Muscle layer of colon (tissue), 2 donors: ENCODE data around the gene GABRG3.

Source experiments
- H3K27ac ChIP-seq: one replicate; pipeline ENCODE4 v1.7.0; 2013; ENCODE audit warnings: low read depth, mild to moderate bottlenecking, low read length, moderate library complexity
- H3K27me3 ChIP-seq, 2 donors: one replicate each; pipeline ENCODE4 v1.7.0; 2013; ENCODE audit warnings: low read length in 2 of 2, mild to moderate bottlenecking in 2 of 2; ENCODE audit not compliant: insufficient read depth in 2 of 2, control insufficient read depth in 1 of 2
- H3K36me3 ChIP-seq: one replicate; pipeline ENCODE4 v1.7.0; 2013; ENCODE audit warnings: mild to moderate bottlenecking, low read length; ENCODE audit not compliant: insufficient read depth
- H3K4me1 ChIP-seq: one replicate; pipeline ENCODE4 v1.7.0; 2013; ENCODE audit warnings: mild to moderate bottlenecking, low read length; ENCODE audit not compliant: insufficient read depth
- H3K4me3 ChIP-seq, 2 donors: one replicate each; pipeline ENCODE4 v1.7.0; 2013; ENCODE audit warnings: low read length in 2 of 2, low read depth in 1 of 2, mild to moderate bottlenecking in 1 of 2, moderate library complexity in 1 of 2
- H3K9ac ChIP-seq: one replicate; pipeline ENCODE4 v1.7.0; 2013; ENCODE audit warnings: low read length
- H3K9me3 ChIP-seq: one replicate; pipeline ENCODE4 v1.7.0; 2013; ENCODE audit warnings: mild to moderate bottlenecking, low read length
- donor health status: abdominal sarcoma.
- donor health status: Adenocarcinoma of cecum.

Gene GABRG3

DNA sequence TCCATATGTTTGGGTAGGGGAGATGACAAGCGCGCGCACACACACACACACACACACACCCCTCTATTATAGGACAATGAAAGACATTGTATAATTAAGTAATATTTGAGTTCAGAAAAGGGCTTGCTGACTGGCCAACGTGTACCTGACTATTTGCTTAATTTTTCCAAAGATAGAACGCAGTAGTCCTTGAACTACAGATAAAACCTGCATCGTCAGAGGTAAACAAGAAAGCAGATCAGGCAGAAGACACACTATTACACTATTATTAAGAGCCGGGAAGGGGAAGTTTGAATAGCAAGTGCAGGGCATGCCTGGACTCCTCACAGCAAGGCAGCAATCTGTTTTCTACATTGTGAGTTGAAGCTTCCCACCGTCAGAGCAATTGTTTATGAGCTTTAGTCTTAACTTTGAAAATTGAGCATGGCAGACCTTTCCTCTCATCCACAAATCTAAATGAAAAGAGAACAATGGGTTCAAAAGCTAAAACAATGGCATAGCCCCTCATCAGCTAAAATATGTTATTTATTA lies 427.7 kb downstream of the GABRG3 start:
- Histone ChIP-seq H3K9me3 (no peaks in the 10 kb centered on the region), H3K27me3 (no peaks in the 10 kb centered on the region), H3K4me1 (no peaks in the 10 kb centered on the region), H3K4me3 (no peak overlapping the region), H3K36me3 (no peaks in the 10 kb centered on the region), H3K9ac (no peak overlapping the region), H3K27ac (no peak overlapping the region)

GRCh38 chr15:27399241-27399640 lies 428.3 kb downstream of the GABRG3 start:
- no peak overlapping the region for H3K9ac ChIP-seq
- H3K4me3 ChIP-seq: no peak overlapping the region
- no peak overlapping the region for H3K27ac ChIP-seq
- H3K27me3 ChIP-seq: no peaks in the 10 kb centered on the region
- H3K9me3 ChIP-seq: no peaks in the 10 kb centered on the region
- no peaks in the 10 kb centered on the region for H3K36me3 ChIP-seq
- no peaks in the 10 kb centered on the region for H3K4me1 ChIP-seq

- Histone ChIP-seq H3K9me3 (no peaks in the 10 kb centered on the region), H3K27me3 (no peaks in the 10 kb centered on the region), H3K4me3 (no peak overlapping the region), H3K36me3 (no peaks in the 10 kb centered on the region), H3K4me1 (no peaks in the 10 kb centered on the region), H3K27ac (no peak overlapping the region), H3K9ac (no peak overlapping the region)
These were observed 430.5 kb downstream of the GABRG3 start for GRCh38 chr15:27401471-27401870.

DNA sequence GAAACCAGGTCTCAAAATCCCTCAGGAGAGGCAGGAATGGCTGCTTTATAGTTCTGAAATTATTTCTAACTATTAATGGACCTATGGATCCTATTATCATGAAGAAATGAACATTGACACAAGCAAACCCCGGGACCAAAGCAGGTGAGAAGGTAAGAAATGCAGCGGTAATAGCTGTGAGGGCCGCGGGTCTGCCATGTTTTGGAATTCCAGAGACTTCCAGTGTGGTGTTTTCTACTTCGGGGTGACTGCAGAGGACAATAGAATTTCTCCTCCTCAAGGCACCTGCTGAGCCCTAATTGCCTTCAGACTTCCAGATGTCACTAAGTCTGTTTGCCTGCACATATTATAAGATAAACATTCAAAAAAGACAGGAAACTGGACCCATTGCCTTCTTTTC lies 437.4 kb downstream of the GABRG3 start:
- Histone ChIP-seq H3K36me3 (no peaks in the 10 kb centered on the region), H3K27ac (no peak overlapping the region), H3K9ac (no peak overlapping the region), H3K9me3 (no peaks in the 10 kb centered on the region), H3K4me1 (no peaks in the 10 kb centered on the region), H3K4me3 (no peak overlapping the region), H3K27me3 (no peaks in the 10 kb centered on the region)

- Histone ChIP-seq H3K27ac (no peak overlapping the region), H3K4me3 (no peak overlapping the region), H3K27me3 (no peaks in the 10 kb centered on the region), H3K4me1 (no peaks in the 10 kb centered on the region), H3K9me3 (no peaks in the 10 kb centered on the region), H3K36me3 (no peaks in the 10 kb centered on the region), H3K9ac (no peak overlapping the region)
These were observed 440.1 kb downstream of the GABRG3 start for GRCh38 chr15:27410996-27411605.

GRCh38 chr15:27412415-27412814 lies 441.4 kb downstream of the GABRG3 start:
- Histone ChIP-seq H3K9me3 (no peaks in the 10 kb centered on the region), H3K27me3 (no peaks in the 10 kb centered on the region), H3K27ac (no peak overlapping the region), H3K9ac (no peak overlapping the region), H3K4me3 (no peak overlapping the region), H3K36me3 (no peaks in the 10 kb centered on the region), H3K4me1 (no peaks in the 10 kb centered on the region)

- Histone ChIP-seq H3K27me3 (no peaks in the 10 kb centered on the region), H3K9ac (no peak overlapping the region), H3K4me1 (no peaks in the 10 kb centered on the region), H3K9me3 (no peaks in the 10 kb centered on the region), H3K36me3 (no peaks in the 10 kb centered on the region), H3K27ac (no peak overlapping the region), H3K4me3 (no peak overlapping the region)
These were observed 443.3 kb downstream of the GABRG3 start for GRCh38 chr15:27414168-27414870.

DNA sequence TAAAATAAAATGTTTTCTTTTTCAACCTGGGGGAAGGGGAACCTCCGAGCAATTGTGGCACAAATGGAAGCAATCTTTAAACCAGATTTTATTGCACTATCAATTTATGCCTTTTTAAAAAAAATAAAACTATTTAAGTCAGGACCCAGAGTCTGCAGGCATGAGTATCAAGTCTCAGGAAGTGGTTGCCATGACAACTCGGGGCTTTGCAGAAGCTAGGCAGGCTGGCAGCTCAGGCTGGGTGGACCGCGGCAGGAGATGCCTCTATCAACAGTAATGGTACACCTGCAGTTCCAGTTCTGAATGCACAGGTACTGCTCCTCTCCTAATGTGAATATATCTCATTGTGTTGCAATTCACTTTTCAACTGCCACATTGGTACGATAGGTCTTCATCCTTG lies 447.7 kb downstream of the GABRG3 start:
- Histone ChIP-seq H3K36me3 (no peaks in the 10 kb centered on the region), H3K9ac (no peak overlapping the region), H3K27me3 (no peaks in the 10 kb centered on the region), H3K27ac (no peak overlapping the region), H3K4me3 (no peak overlapping the region), H3K4me1 (no peaks in the 10 kb centered on the region), H3K9me3 (no peaks in the 10 kb centered on the region)

DNA sequence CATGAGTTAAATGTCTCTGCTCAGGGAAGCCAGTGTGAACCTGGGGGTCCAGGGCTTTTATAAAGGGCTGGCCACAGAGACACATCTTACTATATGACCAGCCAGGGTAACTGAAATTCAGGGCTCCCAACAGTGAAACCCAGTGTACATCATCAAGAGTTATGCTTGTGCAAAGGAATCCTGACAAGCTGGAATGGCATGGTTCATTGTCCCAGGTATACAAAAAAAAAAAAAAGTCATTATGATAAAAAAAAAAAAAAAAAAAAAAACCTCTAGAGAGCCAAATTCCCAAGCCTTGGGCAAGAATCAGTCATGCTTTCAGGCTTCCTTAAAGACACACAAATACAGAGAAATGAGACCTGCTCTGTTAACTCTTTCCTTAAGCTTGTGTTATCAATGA lies 452.0 kb downstream of the GABRG3 start:
- Histone ChIP-seq H3K27me3 (no peaks in the 10 kb centered on the region), H3K9me3 (no peaks in the 10 kb centered on the region), H3K4me3 (no peak overlapping the region), H3K4me1 (no peaks in the 10 kb centered on the region), H3K27ac (no peak overlapping the region), H3K36me3 (no peaks in the 10 kb centered on the region), H3K9ac (no peak overlapping the region)

DNA sequence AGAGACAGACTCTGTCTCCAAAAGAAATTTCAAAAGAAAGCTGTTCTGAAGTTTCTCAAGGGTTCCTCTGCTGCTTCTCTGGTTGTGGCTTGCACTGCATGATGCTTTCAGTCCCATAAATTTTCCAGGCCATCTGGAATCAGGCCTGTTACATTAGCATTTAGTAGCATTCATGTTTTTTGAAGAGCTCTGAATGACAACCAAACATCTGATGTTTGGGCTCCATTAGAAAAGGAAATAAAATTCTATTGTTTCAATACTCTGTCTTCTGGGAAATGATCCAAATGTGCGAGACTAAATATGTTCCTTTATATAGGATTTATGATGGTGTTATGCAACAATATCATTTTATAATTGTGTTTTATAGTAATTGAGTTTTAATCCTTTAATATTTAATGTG lies 455.8 kb downstream of the GABRG3 start:
- H3K36me3 ChIP-seq: no peaks in the 10 kb centered on the region
- no peak overlapping the region for H3K9ac ChIP-seq
- H3K9me3 ChIP-seq: no peaks in the 10 kb centered on the region
- no peaks in the 10 kb centered on the region for H3K4me1 ChIP-seq
- no peaks in the 10 kb centered on the region for H3K27me3 ChIP-seq
- no peak overlapping the region for H3K27ac ChIP-seq
- no peak overlapping the region for H3K4me3 ChIP-seq

GRCh38 chr15:27427276-27427675 lies 456.3 kb downstream of the GABRG3 start:
- Histone ChIP-seq H3K9ac (no peak overlapping the region), H3K9me3 (no peaks in the 10 kb centered on the region), H3K27ac (no peak overlapping the region), H3K27me3 (no peaks in the 10 kb centered on the region), H3K4me1 (no peaks in the 10 kb centered on the region), H3K36me3 (no peaks in the 10 kb centered on the region), H3K4me3 (no peak overlapping the region)

- no peaks in the 10 kb centered on the region for H3K4me1 ChIP-seq
- no peaks in the 10 kb centered on the region for H3K36me3 ChIP-seq
- H3K4me3 ChIP-seq: no peak overlapping the region
- no peak overlapping the region for H3K27ac ChIP-seq
- H3K9ac ChIP-seq: no peak overlapping the region
- H3K9me3 ChIP-seq: no peaks in the 10 kb centered on the region
- H3K27me3 ChIP-seq: no peaks in the 10 kb centered on the region
These were observed 457.2 kb downstream of the GABRG3 start for GRCh38 chr15:27428151-27428550.
